ENCODE results near the gene DSCAM.

GRCh38 chr21:40445349-40445921, 401.5 kb downstream of the DSCAM start:
- TF ChIP-seq REST (IDR thresholded peaks at IDR 0.05; ENCODE audit: unreplicated experiment) (no peak), CTCF (conservative IDR thresholded peaks at IDR 0.05; ENCODE audit: low read depth in 2 of 2) (no peak), CREB1 (CRISPR knock-in tag; IDR thresholded peaks at IDR 0.05; ENCODE audit: low read depth) (no peak), EZH2phosphoT487 (IDR thresholded peaks at IDR 0.05; ENCODE audit: unreplicated experiment) (no peak), POLR2AphosphoS5 (IDR thresholded peaks at IDR 0.05; ENCODE audit: low read depth) (no peak), EZH2 (IDR thresholded peaks at IDR 0.05; ENCODE audit: low read depth, unreplicated experiment) (no peak), ETS1 (IDR thresholded peaks at IDR 0.05) (no peak), ZNF114 (CRISPR knock-in tag; IDR thresholded peaks at IDR 0.05) (no peak), JUNB (IDR thresholded peaks at IDR 0.05; ENCODE audit: unreplicated experiment) (no peak), STAT1 (IDR thresholded peaks at IDR 0.05; ENCODE audit: unreplicated experiment) (no peak), ZNF462 (CRISPR knock-in tag; IDR thresholded peaks at IDR 0.05) (no peak), NANOG (IDR thresholded peaks at IDR 0.05; ENCODE audit: borderline replicate concordance) (no peak)

All from GM23338 (cell line).